C1 segment of cervical spinal cord (tissue), 14 donors: ENCODE measurements around the gene ACAP3.

Experiments used
- DNase-seq, 14 donors: peaks; one replicate each; lab custom pipeline; 2025; lab: John Stamatoyannopoulos, UW

ACAP3 gene

GRCh38 chr1:1286313-1287261 lies 21.1 kb downstream of the ACAP3 start:
- no peak for DNase-seq

- no peak for DNase-seq
These were observed 22.0 kb downstream of the ACAP3 start for GRCh38 chr1:1285611-1286311.

GRCh38 chr1:1285102-1285571 lies 22.6 kb downstream of the ACAP3 start:
- DNase-seq: no peak

GRCh38 chr1:1284221-1285101 lies 23.3 kb downstream of the ACAP3 start:
- DNase-seq: no peak

- DNase-seq: no peak
These were observed 23.9 kb downstream of the ACAP3 start for GRCh38 chr1:1283821-1284220.

- DNase-seq: no peak
These were observed 24.7 kb downstream of the ACAP3 start for GRCh38 chr1:1282998-1283397.

GRCh38 chr1:1281533-1282321 lies 26.0 kb downstream of the ACAP3 start:
- peak in 1 of 14 donors; percentile 47 for DNase-seq

- no peak for DNase-seq
These were observed 26.8 kb downstream of the ACAP3 start for GRCh38 chr1:1280782-1281481.

- no peak for DNase-seq
These were observed 28.7 kb downstream of the ACAP3 start for GRCh38 chr1:1279028-1279427.

- no peak for DNase-seq
These were observed 29.1 kb downstream of the ACAP3 start for GRCh38 chr1:1278620-1279019.

GRCh38 chr1:1275836-1276235 lies 31.9 kb downstream of the ACAP3 start:
- DNase-seq: no peak

GRCh38 chr1:1274931-1275431 lies 32.7 kb downstream of the ACAP3 start:
- no peak for DNase-seq

- peak in 1 of 14 donors; percentile 42 for DNase-seq
These were observed 33.3 kb downstream of the ACAP3 start for GRCh38 chr1:1274299-1274930.

GRCh38 chr1:1273512-1274298 lies 34.0 kb downstream of the ACAP3 start, which contains the start of gene UBE2J2:
UBE2J2 (minus strand) TSS chr1:1273854; CDS start chr1:1267992, 5,862 bp downstream.
- peak; percentile 58 to 96 (median 92) for DNase-seq

- no peak for DNase-seq
These were observed 34.6 kb downstream of the ACAP3 start for GRCh38 chr1:1273209-1273511.

- no peak for DNase-seq
These were observed 35.2 kb downstream of the ACAP3 start for GRCh38 chr1:1272341-1273208.

- DNase-seq: peak in 1 of 14 donors; percentile 56
These were observed 36.9 kb downstream of the ACAP3 start for GRCh38 chr1:1270813-1271212.

- no peak for DNase-seq
These were observed 39.4 kb downstream of the ACAP3 start for GRCh38 chr1:1268284-1268682.
